Measurements from ENCODE around the gene RARRES2. TPM values are rescaled to one million over a fixed set of nuclear protein-coding genes. Genes with fewer than 3 reads are reported as not detected.

Gene RARRES2
- total RNA-seq, 1 donor from 2014 or later: 19.0 TPM

- TF ChIP-seq CTCF (IDR thresholded peaks at IDR 0.05; ENCODE audit: unreplicated experiment): no peak
- no peak overlapping the region for H3K27ac Mint-ChIP-seq
- DNase-seq (ENCODE audit: low spot score, unreplicated experiment): no peak
- H3K4me3 Mint-ChIP-seq (ENCODE audit: low read depth): no peak overlapping the region
- H3K27me3 Mint-ChIP-seq: peaks cover 14% of the 10 kb centered on the region
- no peaks in the 10 kb centered on the region for H3K36me3 Mint-ChIP-seq (ENCODE audit: insufficient read depth)
- H3K4me1 Mint-ChIP-seq (ENCODE audit: low read depth): peaks cover 8% of the 10 kb centered on the region
- no peaks in the 10 kb centered on the region for H3K9me3 Mint-ChIP-seq (ENCODE audit: low read depth)
These were observed 21.9 kb upstream of the RARRES2 start for GRCh38 chr7:150363370-150363769.

- Mint-ChIP-seq H3K4me1 (ENCODE audit: low read depth) (peaks cover 5% of the 10 kb centered on the region), H3K36me3 (ENCODE audit: insufficient read depth) (no peaks in the 10 kb centered on the region), H3K27ac (no peak overlapping the region), H3K4me3 (ENCODE audit: low read depth) (no peak overlapping the region), H3K9me3 (ENCODE audit: low read depth) (no peaks in the 10 kb centered on the region), H3K27me3 (peaks cover 14% of the 10 kb centered on the region)
- TF ChIP-seq CTCF (IDR thresholded peaks at IDR 0.05; ENCODE audit: unreplicated experiment): no peak
- DNase-seq (ENCODE audit: low spot score, unreplicated experiment): no peak
These were observed 20.6 kb upstream of the RARRES2 start for GRCh38 chr7:150361807-150362621.

- H3K27ac Mint-ChIP-seq: no peak overlapping the region
- H3K27me3 Mint-ChIP-seq: peaks cover 14% of the 10 kb centered on the region
- H3K4me3 Mint-ChIP-seq (ENCODE audit: low read depth): no peak overlapping the region
- no peaks in the 10 kb centered on the region for H3K36me3 Mint-ChIP-seq (ENCODE audit: insufficient read depth)
- no peak for TF ChIP-seq CTCF (IDR thresholded peaks at IDR 0.05; ENCODE audit: unreplicated experiment)
- no peak for DNase-seq (ENCODE audit: low spot score, unreplicated experiment)
- peaks cover 5% of the 10 kb centered on the region for H3K4me1 Mint-ChIP-seq (ENCODE audit: low read depth)
- no peaks in the 10 kb centered on the region for H3K9me3 Mint-ChIP-seq (ENCODE audit: low read depth)
These were observed 20.0 kb upstream of the RARRES2 start for GRCh38 chr7:150361402-150361801.

GRCh38 chr7:150360363-150361058 is 19.1 kb upstream of the RARRES2 start:
- H3K27ac Mint-ChIP-seq: no peak overlapping the region
- H3K4me3 Mint-ChIP-seq (ENCODE audit: low read depth): no peak overlapping the region
- H3K9me3 Mint-ChIP-seq (ENCODE audit: low read depth): no peaks in the 10 kb centered on the region
- peaks cover 14% of the 10 kb centered on the region for H3K27me3 Mint-ChIP-seq
- H3K36me3 Mint-ChIP-seq (ENCODE audit: insufficient read depth): no peaks in the 10 kb centered on the region
- no peak for TF ChIP-seq CTCF (IDR thresholded peaks at IDR 0.05; ENCODE audit: unreplicated experiment)
- H3K4me1 Mint-ChIP-seq (ENCODE audit: low read depth): peaks cover 4% of the 10 kb centered on the region
- no peak for DNase-seq (ENCODE audit: low spot score, unreplicated experiment)

GRCh38 chr7:150359622-150360362 is 18.4 kb upstream of the RARRES2 start:
- H3K36me3 Mint-ChIP-seq (ENCODE audit: insufficient read depth): no peaks in the 10 kb centered on the region
- no peak overlapping the region for H3K4me3 Mint-ChIP-seq (ENCODE audit: low read depth)
- no peak overlapping the region for H3K27ac Mint-ChIP-seq
- no peaks in the 10 kb centered on the region for H3K9me3 Mint-ChIP-seq (ENCODE audit: low read depth)
- no peak for DNase-seq (ENCODE audit: low spot score, unreplicated experiment)
- no peak for TF ChIP-seq CTCF (IDR thresholded peaks at IDR 0.05; ENCODE audit: unreplicated experiment)
- peaks cover 14% of the 10 kb centered on the region for H3K27me3 Mint-ChIP-seq
- peaks cover 4% of the 10 kb centered on the region for H3K4me1 Mint-ChIP-seq (ENCODE audit: low read depth)
